H1 (cell line): ENCODE results near the gene CTSA. TPM values are rescaled to one million over a fixed set of nuclear protein-coding genes. Genes with fewer than 3 reads are reported as not detected.

Experiments used
- CTCF ChIA-PET: fragments of 300-600 bp; sonication (Branson Sonifier 250); formaldehyde crosslinking; loops from one replicate; lab custom pipeline; 2021; ENCODE audit not compliant: partially characterized antibody; lab: Charles Lee
- POLR2A ChIA-PET: fragments of 300-600 bp; sonication (Branson Sonifier 250); formaldehyde crosslinking; loops from one replicate; lab custom pipeline; 2021; ENCODE audit warnings: inconsistent platforms; ENCODE audit not compliant: partially characterized antibody; lab: Charles Lee
- DNase-seq, 2 experiments: peaks; one replicate each; pipeline versions ENCODE4 v3.0.0 to v3.0.0-alpha.2; 2010 to 2022; ENCODE audit warnings: low spot score in 2 of 2, low read depth in 1 of 2, mixed read lengths in 1 of 2
- FAIRE-seq: peaks from 2 replicates; lab custom pipeline; 2011; peaks lifted over from hg19 to GRCh38; lab: Jason Lieb, UNC
- H2AFZ ChIP-seq: 2 replicates; pipeline ENCODE4 v1.8.1; 2012; ENCODE audit warnings: low read length, inconsistent platforms
- H2AK5ac ChIP-seq: 2 replicates; pipeline ENCODE4 v1.6.1; 2013; ENCODE audit warnings: low read depth, low read length
- H2BK120ac ChIP-seq: replicated peaks from 2 replicates; pipeline ENCODE3; 2013; ENCODE audit warnings: low read depth, low read length, inconsistent platforms
- H2BK12ac ChIP-seq: 2 replicates; pipeline ENCODE4 v1.6.1; 2013; ENCODE audit warnings: low read depth, low read length
- H2BK15ac ChIP-seq: 2 replicates; pipeline ENCODE4 v1.6.1; 2013; ENCODE audit warnings: low read length
- H2BK20ac ChIP-seq: 2 replicates; pipeline ENCODE4 v1.6.1; 2013; ENCODE audit warnings: low read length
- H2BK5ac ChIP-seq: 2 replicates; pipeline ENCODE4 v1.6.1; 2013; ENCODE audit warnings: low read depth, low read length
- H3K14ac ChIP-seq: 2 replicates; pipeline ENCODE4 v1.6.1; 2013; ENCODE audit warnings: inconsistent platforms; ENCODE audit not compliant: insufficient read length
- H3K18ac ChIP-seq: 2 replicates; pipeline ENCODE4 v1.6.1; 2013; ENCODE audit warnings: low read length; ENCODE audit errors: extremely low read depth
- H3K23ac ChIP-seq: 2 replicates; pipeline ENCODE4 v1.6.1; 2013; ENCODE audit warnings: inconsistent platforms; ENCODE audit not compliant: insufficient read length
- H3K23me2 ChIP-seq: 2 replicates; pipeline ENCODE4 v1.6.1; 2013; ENCODE audit warnings: low read depth, low read length
- H3K27ac ChIP-seq: 2 replicates; pipeline ENCODE4 v1.6.1; 2011; ENCODE audit warnings: low read depth, low read length, inconsistent platforms
- H3K27me3 ChIP-seq, 4 experiments: replicated peaks in 1 of 4; 1 replicate in 1 of 4; 2 replicates in 3 of 4; pipeline versions ENCODE4 v1.6.1 to v1.8.1; 2011 to 2013; ENCODE audit warnings: low read length in 3 of 4, mild to moderate bottlenecking in 3 of 4, inconsistent platforms in 2 of 4, mixed read lengths in 2 of 4, moderate library complexity in 1 of 4; ENCODE audit not compliant: control insufficient read depth in 3 of 4, insufficient read depth in 3 of 4; ENCODE audit errors: extremely low read depth in 1 of 4
- H3K36me3 ChIP-seq, 4 experiments: 2 replicates each; pipeline versions ENCODE4 v1.6.1 to v1.8.1; 2011 to 2013; ENCODE audit warnings: mild to moderate bottlenecking in 4 of 4, low read length in 3 of 4, moderate library complexity in 2 of 4, control low read depth in 1 of 4, inconsistent platforms in 1 of 4; ENCODE audit not compliant: insufficient read depth in 4 of 4, control insufficient read depth in 2 of 4
- H3K4ac ChIP-seq: replicated peaks from 2 replicates; pipeline ENCODE3; 2013; ENCODE audit warnings: low read length, low read depth, mixed read lengths, inconsistent platforms; ENCODE audit not compliant: insufficient read length
- H3K4me1 ChIP-seq, 4 experiments: replicated peaks in 1 of 4; 1 replicate in 1 of 4; 2 replicates in 3 of 4; pipeline versions ENCODE4 v1.6.1 to v1.8.1; 2011 to 2013; ENCODE audit warnings: low read length in 3 of 4, inconsistent platforms in 2 of 4, mixed read lengths in 1 of 4; ENCODE audit not compliant: insufficient read depth in 4 of 4, control insufficient read depth in 3 of 4
- H3K4me2 ChIP-seq, 2 experiments: 2 replicates each; pipeline versions ENCODE4 v1.6.1 to v1.8.1; 2011 to 2013; ENCODE audit warnings: low read depth in 2 of 2, low read length in 2 of 2, control low read depth in 1 of 2, inconsistent platforms in 1 of 2, mild to moderate bottlenecking in 1 of 2; ENCODE audit not compliant: insufficient read depth in 1 of 2
- H3K4me3 ChIP-seq, 4 experiments: fragments of 200-600, 300-600 bp in 1 of 4; sonication (generic), shearing (Covaris generic), sonication (Bioruptor Twin) in 1 of 4; 2 replicates each; pipeline versions ENCODE4 v1.5.1 to v1.8.1; 2011 to 2016; ENCODE audit warnings: low read length in 4 of 4, low read depth in 3 of 4, control low read depth in 2 of 4, inconsistent platforms in 2 of 4, mild to moderate bottlenecking in 2 of 4, mixed read lengths in 1 of 4, moderate library complexity in 1 of 4; ENCODE audit not compliant: insufficient read depth in 2 of 4; ENCODE audit errors: extremely low read depth in 1 of 4
- H3K56ac ChIP-seq: replicated peaks from 2 replicates; pipeline ENCODE3; 2013; ENCODE audit warnings: low read depth, mild to moderate bottlenecking, mixed read lengths, low read length, inconsistent platforms; ENCODE audit not compliant: insufficient read length
- H3K79me1 ChIP-seq: 2 replicates; pipeline ENCODE4 v1.6.1; 2013; ENCODE audit warnings: low read depth, low read length, control low read depth
- H3K79me2 ChIP-seq, 2 experiments: 2 replicates each; pipeline versions ENCODE4 v1.6.1 to v1.8.1; 2012 to 2013; ENCODE audit warnings: low read length in 2 of 2, mild to moderate bottlenecking in 2 of 2, inconsistent platforms in 1 of 2; ENCODE audit not compliant: insufficient read depth in 2 of 2, control insufficient read depth in 1 of 2
- H3K9ac ChIP-seq, 4 experiments: replicated peaks in 1 of 4; 1 replicate in 1 of 4; 2 replicates in 3 of 4; pipeline versions ENCODE4 v1.6.1 to v1.8.1; 2011 to 2013; ENCODE audit warnings: low read depth in 3 of 4, low read length in 3 of 4, control low read depth in 2 of 4, mild to moderate bottlenecking in 2 of 4, moderate library complexity in 2 of 4, inconsistent platforms in 1 of 4; ENCODE audit errors: extremely low read depth in 1 of 4
- H3K9me3 ChIP-seq, 2 experiments: 2 replicates each; pipeline versions ENCODE4 v1.6.1 to v1.8.1; 2012 to 2013; ENCODE audit warnings: mild to moderate bottlenecking in 2 of 2, moderate library complexity in 2 of 2, control low read depth in 1 of 2, inconsistent platforms in 1 of 2, low read depth in 1 of 2, low read length in 1 of 2, mixed read lengths in 1 of 2; ENCODE audit not compliant: insufficient read depth in 2 of 2
- H4K20me1 ChIP-seq, 2 experiments: replicated peaks in 1 of 2; 2 replicates each; pipeline versions ENCODE3 to v1.8.1; 2011 to 2013; ENCODE audit warnings: inconsistent platforms in 2 of 2, low read length in 2 of 2, mild to moderate bottlenecking in 1 of 2; ENCODE audit not compliant: insufficient read depth in 2 of 2, control insufficient read depth in 1 of 2
- H4K5ac ChIP-seq: 2 replicates; pipeline ENCODE4 v1.6.1; 2013; ENCODE audit warnings: low read length, low read depth, mixed read lengths, inconsistent platforms; ENCODE audit not compliant: insufficient read length
- H4K8ac ChIP-seq: 2 replicates; pipeline ENCODE4 v1.8.0; 2013; ENCODE audit warnings: mild to moderate bottlenecking, moderate library complexity, low read length, inconsistent platforms; ENCODE audit not compliant: insufficient read depth; ENCODE audit errors: extremely low read depth
- H4K91ac ChIP-seq: replicated peaks from 2 replicates; pipeline ENCODE3; 2013; ENCODE audit warnings: low read length, mixed read lengths, inconsistent platforms; ENCODE audit not compliant: insufficient read length
- CREB1 ChIP-seq: IDR thresholded peaks from 2 replicates; pipeline ENCODE4 v1.6.1; 2012; ENCODE audit warnings: inconsistent platforms
- GABPA ChIP-seq: IDR thresholded peaks from 2 replicates; pipeline ENCODE4 v1.6.1; 2011; ENCODE audit warnings: mild to moderate bottlenecking, low read length, moderate library complexity, borderline replicate concordance; ENCODE audit not compliant: insufficient read depth
- KDM1A ChIP-seq: fragments of 200-600, 300-600 bp; sonication (generic); IDR thresholded peaks from 2 replicates; pipeline ENCODE4 v1.7.1; 2016; ENCODE audit warnings: mild to moderate bottlenecking, low read length, borderline replicate concordance
- SAP30 ChIP-seq: fragments of 300-600 bp; sonication (generic); IDR thresholded peaks from 2 replicates; pipeline ENCODE4 v1.7.1; 2012; ENCODE audit warnings: low read length, moderate library complexity, mild to moderate bottlenecking, inconsistent platforms; ENCODE audit not compliant: insufficient read depth, insufficient replicate concordance
- WGBS, 2 experiments: shearing (Covaris generic) in 1 of 2; methylation state at CpG; one replicate each; pipeline versions ENCODE4 v1.1.6 to v1.1.7; 2013 to 2015; ENCODE audit warnings: low lambda C conversion rate in 2 of 2, mixed read lengths in 2 of 2, inconsistent platforms in 1 of 2, low coverage in 1 of 2, missing lambda C conversion rate in 1 of 2; ENCODE audit not compliant: insufficient replicate concordance in 2 of 2, insufficient coverage in 1 of 2, insufficient read length in 1 of 2; ENCODE audit errors: extremely low coverage in 1 of 2, missing lambda C conversion rate in 1 of 2; 5-methylcytosine and 5-hydroxymethylcytosine counted together
- polyA plus RNA-seq, 7 experiments: library from polyadenylated mRNA; depleted of rRNA in 3 of 7; stranded (reverse) in 5 of 7; unstranded in 2 of 7; fragments of >200 nt in 5 of 7; fragments of 200-250 nt in 2 of 7; gene quantifications; 1 replicate in 5 of 7; 2 replicates in 1 of 7; 4 replicates in 1 of 7; pipeline versions ENCODE4 v1.2.1 to v1.2.3, GENCODE V29; 2011 to 2013; ENCODE audit warnings: missing spikeins in 2 of 7, mixed read lengths in 2 of 7
- total RNA-seq: library from RNA; stranded (reverse); fragmentation: NEBNext Ultra II Directional; extraction: Animal tissue kit (Norgen Biotek cat#: 25700); gene quantifications from 2 replicates; pipeline ENCODE4 v1.2.1, GENCODE V29; 2021
- TF ChIP-seq, protein P1 (sequence below): IDR thresholded peaks from 2 replicates; pipeline ENCODE4 v1.6.1; 2012; ENCODE audit warnings: inconsistent platforms

The CTSA gene
- total and polyA plus RNA-seq, 2 of the 8 experiments (the other 6 are each of a cell fraction or from before 2014, with no cell fraction given) = 49.7 to 74.0 TPM

GRCh38 chr20:45857882-45858216 lies 33.3 kb upstream of the CTSA start:
- H3K36me3 ChIP-seq = peaks cover 0 to 6% (median 0%) of the 10 kb centered on the region in 4 experiments; a peak in 2 of 8 replicates
- no peak overlapping the region for H3K27ac ChIP-seq
- H4K8ac ChIP-seq = no peak overlapping the region
- H2AFZ ChIP-seq = peak overlapping the region; percentile 54
- H2BK5ac ChIP-seq = peak overlapping the region; percentile 89; the same call in 1 of the 2 replicates
- H3K14ac ChIP-seq = no peak overlapping the region
- no peak overlapping the region for H2BK20ac ChIP-seq
- H3K18ac ChIP-seq = peak overlapping the region; percentile 78
- H3K23me2 ChIP-seq = peaks cover 8% of the 10 kb centered on the region; the same call in 1 of the 2 replicates
- H2AK5ac ChIP-seq = no peak overlapping the region
- no peak overlapping the region for H2BK12ac ChIP-seq
- no peak overlapping the region for H2BK120ac ChIP-seq
- 0 out of 7 replicates have a peak overlapping the region, but pooled peaks of 1 of the 4 experiments have one; percentile 10 for H3K9ac ChIP-seq
- CTCF ChIA-PET = interaction anchor here (1.0 to 1.4 kb wide), 3 partner anchors 11 to 36 kb away, joined by 3 to 4 read pairs (median 4); no protein-coding TSS in a partner anchor
- peak overlapping the region; percentile 41 to 94 (median 77); a peak in 7 of 8 replicates for H3K4me3 ChIP-seq
- WGBS, 2 experiments = 3% methylated on average over 8 of the region's 13 CpGs; no CpG with 5 or more reads in 1 of the 2 experiments
- TF ChIP-seq SAP30 (peak; percentile 3), KDM1A (0 out of 2 replicates have a peak, but pooled peaks have one; percentile 32), CREB1 (no peak), GABPA (no peak)
- TF ChIP-seq, protein P1, sequence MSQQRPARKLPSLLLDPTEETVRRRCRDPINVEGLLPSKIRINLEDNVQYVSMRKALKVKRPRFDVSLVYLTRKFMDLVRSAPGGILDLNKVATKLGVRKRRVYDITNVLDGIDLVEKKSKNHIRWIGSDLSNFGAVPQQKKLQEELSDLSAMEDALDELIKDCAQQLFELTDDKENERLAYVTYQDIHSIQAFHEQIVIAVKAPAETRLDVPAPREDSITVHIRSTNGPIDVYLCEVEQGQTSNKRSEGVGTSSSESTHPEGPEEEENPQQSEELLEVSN = peak; percentile 20; the same call in 1 of the 2 replicates
- peak overlapping the region; percentile 22 for H4K91ac ChIP-seq
- no peak overlapping the region for H3K4ac ChIP-seq
- peaks cover 0 to 19% of the 10 kb centered on the region in 2 experiments; a peak in 2 of 4 replicates for H3K79me2 ChIP-seq
- no peak for DNase-seq
- H3K9me3 ChIP-seq = no peaks in the 10 kb centered on the region
- POLR2A ChIA-PET = interaction anchor here (1.0 to 9.9 kb wide), 13 partner anchors 9 to 231 kb away, joined by 3 to 178 read pairs (median 7); partner anchors contain the start of genes NEURL2, PCIF1, SNX21 and ZSWIM1
- H2BK15ac ChIP-seq = no peak overlapping the region
- H3K4me1 ChIP-seq = peaks cover 10 to 15% (median 13%) of the 10 kb centered on the region in 4 experiments
- no peaks in the 10 kb centered on the region for H3K27me3 ChIP-seq
- H3K56ac ChIP-seq = peak overlapping the region; percentile 21
- H4K5ac ChIP-seq = peak overlapping the region; percentile 49
- no peak for FAIRE-seq
- H4K20me1 ChIP-seq = no peaks in the 10 kb centered on the region
- H3K79me1 ChIP-seq = no peaks in the 10 kb centered on the region; the same call in 1 of the 2 replicates
- no peak overlapping the region for H3K23ac ChIP-seq
- peak overlapping the region; percentile 74 to 88 for H3K4me2 ChIP-seq
